Smooth muscle cell (in vitro differentiated cells): Measurements from ENCODE around the gene STX18. TPM values are rescaled to one million over a fixed set of nuclear protein-coding genes. Genes with fewer than 3 reads are reported as not detected.
A peak's percentile ranks its signal among the peaks of the same experiment; 100 is the strongest.

ENCODE experiments used
- DNase-seq: peaks from one replicate; lab custom pipeline; 2025; ENCODE audit not compliant: unreplicated experiment; lab: John Stamatoyannopoulos, UW
- H2AFZ ChIP-seq: fragments of 200-600 bp; sonication (generic); 2 replicates; pipeline ENCODE4 v1.6.0; 2016; ENCODE audit warnings: antibody characterized with exemption, low read depth, mild to moderate bottlenecking
- H3F3A ChIP-seq: fragments of 200-600 bp; sonication (generic); 2 replicates; pipeline ENCODE4 v1.6.0; 2017; ENCODE audit warnings: antibody characterized with exemption, low read depth
- H3K27ac ChIP-seq: fragments of 200-600 bp; sonication (generic); 2 replicates; pipeline ENCODE4 v1.5.1; 2016; ENCODE audit warnings: low read depth, mild to moderate bottlenecking
- H3K27me3 ChIP-seq: fragments of 200-600 bp; sonication (generic); 2 replicates; pipeline ENCODE4 v1.6.1; 2016; ENCODE audit warnings: low read depth, mild to moderate bottlenecking
- H3K36me3 ChIP-seq: fragments of 200-600 bp; sonication (generic); 2 replicates; pipeline ENCODE4 v1.5.1; 2016; ENCODE audit warnings: low read depth
- H3K4me1 ChIP-seq: fragments of 200-600 bp; sonication (generic); 2 replicates; pipeline ENCODE4 v1.5.1; 2016; ENCODE audit warnings: low read depth
- H3K4me2 ChIP-seq: fragments of 200-600 bp; sonication (generic); 2 replicates; pipeline ENCODE4 v1.6.0; 2016; ENCODE audit warnings: mild to moderate bottlenecking
- H3K4me3 ChIP-seq: fragments of 200-600 bp; sonication (generic); 2 replicates; pipeline ENCODE4 v1.5.1; 2016; ENCODE audit warnings: mild to moderate bottlenecking
- H3K79me2 ChIP-seq: fragments of 200-600 bp; sonication (generic); 2 replicates; pipeline ENCODE4 v1.6.0; 2016; ENCODE audit warnings: low read depth, mild to moderate bottlenecking
- H3K9ac ChIP-seq: fragments of 200-600 bp; sonication (generic); 2 replicates; pipeline ENCODE4 v1.6.0; 2016; ENCODE audit warnings: low read depth
- H3K9me3 ChIP-seq: fragments of 200-600 bp; sonication (generic); replicated peaks from 2 replicates; pipeline ENCODE4 v1.5.1; 2016; ENCODE audit warnings: low read depth
- H4K20me1 ChIP-seq: fragments of 200-600 bp; sonication (generic); 2 replicates; pipeline ENCODE4 v1.6.0; 2016; ENCODE audit warnings: low read depth
- CTCF ChIP-seq: fragments of 200-600 bp; sonication (generic); IDR thresholded peaks from 2 replicates; pipeline ENCODE4 v1.5.1; 2017; ENCODE audit warnings: borderline replicate concordance, mild to moderate bottlenecking, antibody characterized with exemption; ENCODE audit not compliant: insufficient read depth, poor library complexity, severe bottlenecking
- WGBS: methylation state at CpG from one replicate; pipeline ENCODE4 v1.1.7; 2016; ENCODE audit warnings: low lambda C conversion rate; 5-methylcytosine and 5-hydroxymethylcytosine counted together
- polyA plus RNA-seq: library from polyadenylated mRNA; unstranded; fragments of >200 nt; fragmentation: Nextera tagmentation; extraction: Ambion mirVana; gene quantifications from 2 replicates; pipeline ENCODE4 v1.2.1, GENCODE V29; 2016
- total RNA-seq: library from RNA; depleted of rRNA; stranded (reverse); fragments of >200 nt; gene quantifications from 2 replicates; pipeline ENCODE4 v1.2.3, GENCODE V29; 2014

STX18 gene
- total and polyA plus RNA-seq, 2 experiments from 2014 or later = 17.7 to 23.3 TPM

GRCh38 chr4:4432341-4433125, 109.3 kb downstream of the STX18 start:
- H3K79me2 ChIP-seq = no peaks in the 10 kb centered on the region
- H3F3A ChIP-seq = no peaks in the 10 kb centered on the region
- H3K27ac ChIP-seq = no peak overlapping the region
- H3K4me1 ChIP-seq = peaks cover 3% of the 10 kb centered on the region
- H3K27me3 ChIP-seq = no peaks in the 10 kb centered on the region
- DNase-seq = no peak
- peaks cover 11% of the 10 kb centered on the region for H4K20me1 ChIP-seq
- H3K4me3 ChIP-seq = no peak overlapping the region
- 99% methylated on average over 11 of the region's 11 CpGs for WGBS
- H3K9me3 ChIP-seq = no peaks in the 10 kb centered on the region
- no peak for TF ChIP-seq CTCF
- no peak overlapping the region for H3K4me2 ChIP-seq
- no peaks in the 10 kb centered on the region for H3K36me3 ChIP-seq
- no peak overlapping the region for H3K9ac ChIP-seq
- H2AFZ ChIP-seq = no peak overlapping the region

DNA sequence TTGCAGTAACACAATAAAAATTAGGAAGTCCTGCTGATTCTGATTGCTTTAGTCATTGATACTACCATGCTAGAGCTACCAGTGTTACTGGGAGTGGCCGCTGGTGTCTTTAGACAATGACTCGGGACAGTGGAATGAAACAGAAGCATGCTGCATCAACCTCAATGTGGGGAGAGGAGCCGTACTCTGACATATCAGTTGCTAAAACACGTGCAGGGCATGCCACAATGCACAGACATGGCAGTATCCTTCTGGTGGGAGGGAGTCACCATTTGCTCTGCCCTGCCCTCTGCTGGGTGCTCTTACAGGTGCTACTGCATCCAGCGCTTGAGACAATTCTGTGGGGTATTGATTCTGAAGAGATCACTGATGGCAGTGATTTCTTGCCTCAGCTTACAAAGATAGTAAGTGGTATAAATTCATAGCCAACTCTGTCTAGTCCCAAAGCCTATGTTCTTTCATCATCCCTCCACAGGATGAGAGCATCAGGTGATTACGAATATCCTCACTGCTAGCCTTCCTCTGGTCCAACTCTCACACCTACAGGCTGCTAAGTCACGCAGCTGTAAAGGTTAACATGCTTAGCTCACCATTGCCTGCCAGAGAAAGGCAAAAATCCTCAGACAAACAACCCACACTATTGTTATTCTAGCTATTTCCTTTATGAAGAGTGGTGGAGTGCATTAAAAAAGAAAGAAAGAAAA, 111.2 kb downstream of the STX18 start:
- Histone ChIP-seq H3K27me3 (no peaks in the 10 kb centered on the region), H3K36me3 (no peaks in the 10 kb centered on the region), H3F3A (no peaks in the 10 kb centered on the region), H3K4me3 (no peak overlapping the region), H3K79me2 (no peaks in the 10 kb centered on the region), H4K20me1 (peaks cover 21% of the 10 kb centered on the region), H3K27ac (no peak overlapping the region), H2AFZ (no peak overlapping the region), H3K4me1 (peaks cover 9% of the 10 kb centered on the region), H3K4me2 (no peak overlapping the region), H3K9ac (no peak overlapping the region), H3K9me3 (no peaks in the 10 kb centered on the region)
- DNase-seq = no peak
- WGBS = 34% methylated on average over 7 of the region's 7 CpGs
- peak; percentile 75 for TF ChIP-seq CTCF

- Histone ChIP-seq H3K4me2 (no peak overlapping the region), H3K4me1 (peaks cover 9% of the 10 kb centered on the region), H3K27ac (no peak overlapping the region), H4K20me1 (peaks cover 21% of the 10 kb centered on the region), H3K27me3 (no peaks in the 10 kb centered on the region), H3K4me3 (no peak overlapping the region), H3K9ac (no peak overlapping the region), H3F3A (no peaks in the 10 kb centered on the region), H3K36me3 (no peaks in the 10 kb centered on the region), H3K9me3 (no peaks in the 10 kb centered on the region), H3K79me2 (no peaks in the 10 kb centered on the region), H2AFZ (no peak overlapping the region)
- TF ChIP-seq CTCF = no peak
- 98% methylated on average over 10 of the region's 10 CpGs for WGBS
- DNase-seq = no peak
These were observed 112.6 kb downstream of the STX18 start for GRCh38 chr4:4428966-4429875.
